ENCODE measurements around the gene TMEM108. TPM values are rescaled to one million over a fixed set of nuclear protein-coding genes. Genes with fewer than 3 reads are reported as not detected.

The TMEM108 gene
- polyA plus RNA-seq, 3 donors = not detected

GRCh38 chr3:133396906-133397305, 358.7 kb downstream of the TMEM108 start:
- no peak for DNase-seq
- Histone ChIP-seq H2AFZ (ENCODE audit: insufficient read depth, low read depth, low read length, poor library complexity, severe bottlenecking) (no peak overlapping the region), H4K20me1 (ENCODE audit: insufficient read depth, low read length) (no peaks in the 10 kb centered on the region), H3K9me3 (replicated peaks in 1 of 2; ENCODE audit: control insufficient read depth in 1 of 2, insufficient read depth in 1 of 2, low read length in 2 of 2) (peaks cover 0 to 4% of the 10 kb centered on the region in 2 donors), H3K27ac (ENCODE audit: low read depth in 1 of 2, low read length in 2 of 2) (no peak overlapping the region), H3K4me2 (replicated peaks; ENCODE audit: extremely low read depth, low read length, poor library complexity, severe bottlenecking) (no peak overlapping the region), H3K79me2 (ENCODE audit: insufficient read depth, low read length) (no peaks in the 10 kb centered on the region), H3K4me1 (ENCODE audit: control insufficient read depth in 1 of 2, insufficient read depth in 2 of 2, low read length in 2 of 2) (no peaks in the 10 kb centered on the region), H3K27me3 (ENCODE audit: control insufficient read depth in 2 of 2, insufficient read depth in 2 of 2, low read length in 2 of 2) (no peaks in the 10 kb centered on the region), H3K4me3 (replicated peaks in 1 of 3; ENCODE audit: low read depth in 2 of 3, low read length in 3 of 3) (no peak overlapping the region), H3K36me3 (replicated peaks in 1 of 2; ENCODE audit: control insufficient read depth in 1 of 2, insufficient read depth in 2 of 2, low read length in 2 of 2) (no peaks in the 10 kb centered on the region), H3K9ac (ENCODE audit: insufficient read depth, low read length, poor library complexity, severe bottlenecking) (no peak overlapping the region)
- H3K27ac Mint-ChIP-seq = no peak overlapping the region
- TF ChIP-seq CTCF (IDR thresholded peaks at IDR 0.05) = no peak
- intact Hi-C loops (cut with micrococcal nuclease) = no loop called here
- H3K4me1 Mint-ChIP-seq = peaks cover 3% of the 10 kb centered on the region
- H3K27me3 Mint-ChIP-seq (ENCODE audit: low read depth in 3 of 3) = peaks cover 0 to 5% (median 2%) of the 10 kb centered on the region in 3 donors
- H3K9me3 Mint-ChIP-seq = peaks cover 0 to 5% (median 0%) of the 10 kb centered on the region in 7 donors
- no peaks in the 10 kb centered on the region for H3K36me3 Mint-ChIP-seq
- no peak overlapping the region for H3K4me3 Mint-ChIP-seq
- 96% methylated on average over 6 of the region's 10 CpGs for WGBS (ENCODE audit: insufficient coverage)

DNA sequence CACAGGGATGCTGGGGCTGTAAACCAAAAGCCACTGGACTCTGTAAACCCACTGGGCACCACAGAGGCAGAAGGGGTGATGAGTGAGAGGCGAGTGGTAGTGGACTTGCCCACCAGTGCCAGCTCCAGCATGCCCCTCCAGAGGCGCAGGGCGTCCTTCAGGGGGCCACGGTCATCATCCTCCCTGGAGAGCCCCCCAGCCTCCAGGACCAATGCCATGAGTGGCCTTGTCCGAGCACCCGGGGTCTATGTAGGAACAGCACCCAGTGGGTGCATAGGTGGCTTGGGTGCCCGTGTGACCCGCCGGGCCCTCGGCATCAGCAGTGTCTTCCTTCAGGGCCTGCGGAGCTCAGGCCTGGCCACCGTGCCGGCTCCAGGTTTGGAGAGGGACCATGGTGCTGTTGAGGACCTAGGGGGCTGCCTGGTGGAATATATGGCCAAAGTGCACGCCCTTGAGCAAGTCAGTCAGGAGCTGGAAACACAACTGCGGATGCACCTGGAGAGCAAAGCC, 361.9 kb downstream of the TMEM108 start, which contains the start of gene BFSP2:
Gene BFSP2, plus strand, starts transcription at position 51 of the 510 bp plus-strand sequence. Its CDS starts 28 bp downstream, at position 79.
- Mint-ChIP-seq H3K4me1 (no peaks in the 10 kb centered on the region), H3K9me3 (peaks cover 0 to 1% (median 0%) of the 10 kb centered on the region in 7 donors), H3K27me3 (ENCODE audit: low read depth in 3 of 3) (peaks cover 0 to 5% (median 3%) of the 10 kb centered on the region in 3 donors), H3K4me3 (no peak within 1 kb of the TSS), H3K27ac (no peak within 1 kb of the TSS), H3K36me3 (no peaks in the 10 kb centered on the region)
- no peak within 1 kb of the TSS for H3K4me3 ChIP-seq (replicated peaks in 1 of 3; ENCODE audit: low read depth in 2 of 3, low read length in 3 of 3)
- H3K36me3 ChIP-seq (replicated peaks in 1 of 2; ENCODE audit: control insufficient read depth in 1 of 2, insufficient read depth in 2 of 2, low read length in 2 of 2) = no peaks in the 10 kb centered on the region
- intact Hi-C loops (cut with micrococcal nuclease) = no loop called here
- TF ChIP-seq CTCF (IDR thresholded peaks at IDR 0.05) = no peak
- 97% methylated on average over 14 of the region's 15 CpGs for WGBS (ENCODE audit: insufficient coverage)
- no peaks in the 10 kb centered on the region for H3K27me3 ChIP-seq (ENCODE audit: control insufficient read depth in 2 of 2, insufficient read depth in 2 of 2, low read length in 2 of 2)
- H2AFZ ChIP-seq (ENCODE audit: insufficient read depth, low read depth, low read length, poor library complexity, severe bottlenecking) = no peak within 1 kb of the TSS
- no peak within 1 kb of the TSS for H3K27ac ChIP-seq (ENCODE audit: low read depth in 1 of 2, low read length in 2 of 2)
- no peaks in the 10 kb centered on the region for H3K79me2 ChIP-seq (ENCODE audit: insufficient read depth, low read length)
- H3K4me2 ChIP-seq (replicated peaks; ENCODE audit: extremely low read depth, low read length, poor library complexity, severe bottlenecking) = no peak within 1 kb of the TSS
- no peaks in the 10 kb centered on the region for H3K4me1 ChIP-seq (ENCODE audit: control insufficient read depth in 1 of 2, insufficient read depth in 2 of 2, low read length in 2 of 2)
- no peak for DNase-seq
- H3K9me3 ChIP-seq (replicated peaks in 1 of 2; ENCODE audit: control insufficient read depth in 1 of 2, insufficient read depth in 1 of 2, low read length in 2 of 2) = no peaks in the 10 kb centered on the region
- no peaks in the 10 kb centered on the region for H4K20me1 ChIP-seq (ENCODE audit: insufficient read depth, low read length)
- no peak within 1 kb of the TSS for H3K9ac ChIP-seq (ENCODE audit: insufficient read depth, low read length, poor library complexity, severe bottlenecking)

Measured in CD14-positive monocyte (primary cell).